ENCODE measurements around the gene RHBDF1.

- no peak for TF ChIP-seq MEF2A (IDR thresholded peaks at IDR 0.05; ENCODE audit: control insufficient read depth, low read depth, low read length)
- no peak for TF ChIP-seq STAT5B (CRISPR knock-in tag; IDR thresholded peaks at IDR 0.05)
- no peak for TF ChIP-seq FOS (IDR thresholded peaks at IDR 0.05; ENCODE audit: extremely low read depth, insufficient read length)
- no peak for TF ChIP-seq EP300 (IDR thresholded peaks at IDR 0.05; ENCODE audit: low read length)
- TF ChIP-seq ZNF121 (CRISPR knock-in tag; conservative IDR thresholded peaks at IDR 0.05): no peak
- TF ChIP-seq PCBP1 (IDR thresholded peaks at IDR 0.05; ENCODE audit: low read depth, low read length, poor library complexity, severe bottlenecking): no peak
- no peak for TF ChIP-seq SIN3A (IDR thresholded peaks at IDR 0.05; ENCODE audit: borderline replicate concordance in 2 of 2, control insufficient read depth in 1 of 2, low read depth in 2 of 2, low read length in 2 of 2)
- no peak for TF ChIP-seq SNRNP70 (optimal IDR thresholded peaks at IDR 0.05; ENCODE audit: low read depth, low read length)
These were observed 27.8 kb downstream of the RHBDF1 start for GRCh38 chr16:44655-45054.
